Transverse colon (tissue), 4 donors: ENCODE results near the gene ZNF254. TPM values are rescaled to one million over a fixed set of nuclear protein-coding genes. Genes with fewer than 3 reads are reported as not detected.

Experiments used
- DNase-seq: peaks from one replicate; pipeline ENCODE4 v3.0.0-alpha.2; 2019
- H3K27ac ChIP-seq, 4 donors: fragments of 200-600 bp; sonication (generic); 2 replicates each; pipeline ENCODE4 v1.5.1; 2016 to 2018; ENCODE audit warnings: inconsistent platforms in 4 of 4
- H3K27me3 ChIP-seq: fragments of 200-600 bp; sonication (generic); 2 replicates; pipeline ENCODE4 v1.5.1; 2017; ENCODE audit warnings: inconsistent platforms
- H3K36me3 ChIP-seq, 4 donors: fragments of 200-600 bp; sonication (generic); 2 replicates each; pipeline ENCODE4 v1.5.1; 2017 to 2019; ENCODE audit warnings: inconsistent platforms in 4 of 4
- H3K4me1 ChIP-seq, 4 donors: fragments of 200-600 bp; sonication (generic); 2 replicates each; pipeline ENCODE4 v1.5.1; 2017 to 2020; ENCODE audit warnings: inconsistent platforms in 4 of 4
- H3K4me3 ChIP-seq, 4 donors: fragments of 200-600 bp; sonication (generic); 1 replicate in 1 of 4; 2 replicates in 3 of 4; pipeline versions ENCODE4 v1.5.1 to v1.6.1; 2017 to 2019; ENCODE audit warnings: inconsistent platforms in 4 of 4
- H3K9me3 ChIP-seq, 2 donors: fragments of 200-600 bp; sonication (generic); 2 replicates each; pipeline ENCODE4 v1.5.1; 2017 to 2019; ENCODE audit warnings: inconsistent platforms in 2 of 2
- CTCF ChIP-seq, 5 experiments: fragments of 200-600 bp in 3 of 5; fragments of 450-650 bp in 2 of 5; sonication (generic) in 3 of 5; IDR thresholded peaks; 1 replicate in 2 of 5; 2 replicates in 3 of 5; pipeline ENCODE4 v1.5.1; 2016 to 2017; ENCODE audit warnings: antibody characterized with exemption in 5 of 5, inconsistent platforms in 3 of 5, mild to moderate bottlenecking in 2 of 5, moderate library complexity in 1 of 5
- EP300 ChIP-seq: sonication (generic); formaldehyde crosslinking; IDR thresholded peaks from one replicate; pipeline ENCODE4 v1.6.1; 2017; ENCODE audit warnings: antibody characterized with exemption, low read depth
- POLR2A ChIP-seq: fragments of 450-650 bp; IDR thresholded peaks from one replicate; pipeline ENCODE4 v1.6.1; 2016; ENCODE audit warnings: antibody characterized with exemption, mild to moderate bottlenecking, moderate library complexity
- POLR2AphosphoS5 ChIP-seq, 3 donors: sonication (generic); formaldehyde crosslinking; IDR thresholded peaks; one replicate each; pipeline ENCODE4 v1.6.1; 2016; ENCODE audit warnings: antibody characterized with exemption in 3 of 3
- WGBS, 2 donors: methylation state at CpG; one replicate each; pipeline ENCODE4 v1.1.5; 2018; ENCODE audit warnings: low coverage in 1 of 2; 5-methylcytosine and 5-hydroxymethylcytosine counted together
- in situ Hi-C, 4 donors: fragments of 200-750 bp; cut with MboI; loops; one replicate each; pipeline versions ENCODE4 v1.15.0 to v1.15.1; 2017; ENCODE audit warnings: low sequenced_read_pairs in 3 of 4, low pct_ligation_motif_present in 1 of 4, low pct_unique_long_range_greater_than_20kb in 1 of 4
- intact Hi-C: fragments of 100-400 bp; cut with DNase I; formaldehyde crosslinking; loops from one replicate; pipeline ENCODE4 v1.15.1; 2023; ENCODE audit warnings: low total_unique reads
- total RNA-seq, 4 donors: library from RNA; depleted of rRNA; stranded (reverse); fragments of >200 nt; gene quantifications; one replicate each; pipeline ENCODE4 v1.1.0, GENCODE V29; 2016

Gene ZNF254
- total RNA-seq, 4 donors from 2014 or later, result 5.2 to 25.1 (median 21.4) TPM

- in situ Hi-C loops (no loop called here), intact Hi-C loops (no loop called here)
- peaks cover 0 to 54% (median 24%) of the 10 kb centered on the region in 4 donors for H3K36me3 ChIP-seq
- no peaks in the 10 kb centered on the region for H3K27me3 ChIP-seq
- H3K4me3 ChIP-seq, result no peak overlapping the region
- H3K9me3 ChIP-seq, result no peaks in the 10 kb centered on the region
- H3K27ac ChIP-seq, result no peak overlapping the region
- TF ChIP-seq POLR2AphosphoS5 (IDR thresholded peaks at IDR 0.05) (no peak), EP300 (no peak), CTCF (IDR thresholded peaks at IDR 0.05) (no peak), POLR2A (no peak)
- no peaks in the 10 kb centered on the region for H3K4me1 ChIP-seq
- whole genome bisulfite sequencing, 2 donors, result 80% methylated on average over 1 of the region's 1 CpG; no CpG with 5 or more reads in 1 of the 2 donors
- DNase-seq, result no peak
Measured at GRCh38 chr19:24049537-24049936, 37.5 kb upstream of the ZNF254 start.

- TF ChIP-seq CTCF (IDR thresholded peaks at IDR 0.05) (no peak), EP300 (no peak), POLR2AphosphoS5 (IDR thresholded peaks at IDR 0.05) (no peak), POLR2A (no peak)
- H3K27ac ChIP-seq, result no peak overlapping the region
- 91% methylated on average over 4 of the region's 4 CpGs; no CpG with 5 or more reads in 1 of the 2 donors for WGBS, 2 donors
- no peaks in the 10 kb centered on the region for H3K27me3 ChIP-seq
- in situ Hi-C loops, result no loop called here
- no peaks in the 10 kb centered on the region for H3K4me1 ChIP-seq
- no peak for DNase-seq
- H3K9me3 ChIP-seq, result no peaks in the 10 kb centered on the region
- no peak overlapping the region for H3K4me3 ChIP-seq
- H3K36me3 ChIP-seq, result peaks cover 0 to 57% (median 27%) of the 10 kb centered on the region in 4 donors
- intact Hi-C loops, result no loop called here
Measured at GRCh38 chr19:24051516-24051915, 35.5 kb upstream of the ZNF254 start.

GRCh38 chr19:24052811-24053210 is 34.2 kb upstream of the ZNF254 start:
- Histone ChIP-seq H3K4me3 (no peak overlapping the region), H3K36me3 (peaks cover 0 to 44% (median 23%) of the 10 kb centered on the region in 4 donors), H3K4me1 (no peaks in the 10 kb centered on the region), H3K9me3 (no peaks in the 10 kb centered on the region), H3K27me3 (no peaks in the 10 kb centered on the region), H3K27ac (no peak overlapping the region)
- in situ Hi-C loops (no loop called here), intact Hi-C loops (no loop called here)
- TF ChIP-seq POLR2AphosphoS5 (IDR thresholded peaks at IDR 0.05) (no peak), EP300 (no peak), CTCF (IDR thresholded peaks at IDR 0.05) (no peak), POLR2A (no peak)
- WGBS, 2 donors, result 87% methylated on average over 3 of the region's 3 CpGs; no CpG with 5 or more reads in 1 of the 2 donors
- no peak for DNase-seq

GRCh38 chr19:24053601-24054000 is 33.4 kb upstream of the ZNF254 start:
- Histone ChIP-seq H3K4me3 (no peak overlapping the region), H3K27me3 (no peaks in the 10 kb centered on the region), H3K36me3 (peaks cover 0 to 36% (median 19%) of the 10 kb centered on the region in 4 donors), H3K27ac (peak overlapping the region in 3 of 4 donors; percentile 14 to 57 (median 45)), H3K9me3 (no peaks in the 10 kb centered on the region), H3K4me1 (no peaks in the 10 kb centered on the region)
- 89 to 96% methylated on average over 3 to 4 of the region's 4 CpGs for WGBS, 2 donors
- in situ Hi-C loops (no loop called here), intact Hi-C loops (no loop called here)
- DNase-seq, result no peak
- TF ChIP-seq CTCF (IDR thresholded peaks at IDR 0.05) (no peak), POLR2A (no peak), POLR2AphosphoS5 (IDR thresholded peaks at IDR 0.05) (no peak), EP300 (no peak)
